GM23338 (cell line): ENCODE data around the gene FLVCR1. TPM values are rescaled to one million over a fixed set of nuclear protein-coding genes. Genes with fewer than 3 reads are reported as not detected.
A peak's percentile ranks its signal among the peaks of the same experiment; 100 is the strongest.

Experiments
- ATAC-seq: fragments of 200-7000 bp; cut with Tn5 transposase; 3 replicates; pipeline ENCODE4 v1.9.1; 2020
- DNase-seq: peaks from one replicate; pipeline ENCODE4 v3.0.0-alpha.2; 2015; ENCODE audit warnings: low spot score
- H2AFZ ChIP-seq: fragments of 200-600 bp; sonication (generic); 2 replicates; pipeline ENCODE4 v1.8.0; 2016; ENCODE audit warnings: antibody characterized with exemption, mild to moderate bottlenecking, moderate library complexity
- H3F3A ChIP-seq: fragments of 200-600 bp; sonication (generic); replicated peaks from 2 replicates; pipeline ENCODE4 v1.8.0; 2017; ENCODE audit warnings: antibody characterized with exemption, mixed run types, low read depth
- H3K27ac ChIP-seq: fragments of 200-600 bp; sonication (generic); 2 replicates; pipeline ENCODE4 v1.6.1; 2016; ENCODE audit warnings: low read depth
- H3K27me3 ChIP-seq: fragments of 200-600 bp; sonication (generic); 2 replicates; pipeline ENCODE4 v1.8.0; 2016; ENCODE audit warnings: mild to moderate bottlenecking, mixed run types, moderate library complexity; ENCODE audit not compliant: insufficient read depth
- H3K36me3 ChIP-seq: fragments of 200-600 bp; sonication (generic); 2 replicates; pipeline ENCODE4 v1.8.0; 2016; ENCODE audit warnings: mild to moderate bottlenecking; ENCODE audit not compliant: insufficient read depth
- H3K4me1 ChIP-seq: fragments of 200-600 bp; sonication (generic); 2 replicates; pipeline ENCODE4 v1.8.0; 2016; ENCODE audit warnings: mild to moderate bottlenecking, moderate library complexity; ENCODE audit not compliant: insufficient read depth
- H3K4me2 ChIP-seq: fragments of 200-600 bp; sonication (generic); 2 replicates; pipeline ENCODE4 v1.7.1; 2017; ENCODE audit warnings: mixed run types
- H3K4me3 ChIP-seq: fragments of 200-600 bp; sonication (generic); 2 replicates; pipeline ENCODE4 v1.6.1; 2016; ENCODE audit warnings: mixed run types
- H3K79me2 ChIP-seq: fragments of 200-600 bp; sonication (generic); replicated peaks from 2 replicates; pipeline ENCODE4 v1.8.0; 2017; ENCODE audit warnings: mild to moderate bottlenecking; ENCODE audit not compliant: insufficient read depth
- H3K9me2 ChIP-seq: fragments of 200-600 bp; sonication (generic); 2 replicates; pipeline ENCODE4 v1.8.0; 2017; ENCODE audit not compliant: insufficient read depth
- H4K20me1 ChIP-seq: fragments of 200-600 bp; sonication (generic); replicated peaks from 2 replicates; pipeline ENCODE4 v1.8.0; 2017; ENCODE audit warnings: mild to moderate bottlenecking; ENCODE audit not compliant: insufficient read depth
- H3K27ac Mint-ChIP-seq: 2 replicates; pipeline ENCODE4 v1.8.0; 2020; ENCODE audit warnings: inconsistent platforms, mild to moderate bottlenecking, moderate library complexity, mixed read lengths
- H3K27me3 Mint-ChIP-seq: 3 replicates; pipeline ENCODE4 v1.8.0; 2022; ENCODE audit warnings: low read depth, mild to moderate bottlenecking, moderate library complexity, mixed read lengths, inconsistent platforms; ENCODE audit not compliant: insufficient read depth, poor library complexity
- H3K36me3 Mint-ChIP-seq: 3 replicates; pipeline ENCODE4 v1.8.0; 2021; ENCODE audit warnings: low read depth, mild to moderate bottlenecking, inconsistent platforms, moderate library complexity, mixed read lengths
- H3K4me1 Mint-ChIP-seq: 3 replicates; pipeline ENCODE4 v1.8.0; 2020; ENCODE audit warnings: mild to moderate bottlenecking, inconsistent platforms, mixed read lengths
- H3K4me3 Mint-ChIP-seq: 3 replicates; pipeline ENCODE4 v1.8.0; 2021; ENCODE audit warnings: moderate library complexity, mild to moderate bottlenecking, inconsistent platforms, mixed read lengths
- H3K9me3 Mint-ChIP-seq: 3 replicates; pipeline ENCODE4 v1.8.0; 2020; ENCODE audit warnings: moderate library complexity, mild to moderate bottlenecking, inconsistent platforms, mixed read lengths
- CREB1 ChIP-seq: fragments of 250-450 bp; sonication (Bioruptor Pico); IDR thresholded peaks from 2 replicates; pipeline ENCODE4 v1.5.0; 2020; ENCODE audit warnings: low read depth, mild to moderate bottlenecking, moderate library complexity
- CTCF ChIP-seq, 2 experiments: fragments of 200-600 bp in 1 of 2; sonication (generic) in 1 of 2; conservative IDR thresholded peaks; 2 replicates each; pipeline versions ENCODE4 v1.5.1 to v1.6.1; 2016 to 2017; ENCODE audit warnings: antibody characterized with exemption in 2 of 2, low read depth in 2 of 2, mild to moderate bottlenecking in 2 of 2, moderate library complexity in 1 of 2
- EZH2 ChIP-seq: fragments of 200-600 bp; sonication (generic); IDR thresholded peaks from one replicate; pipeline ENCODE4 v1.8.0; 2017; ENCODE audit warnings: antibody characterized with exemption, mild to moderate bottlenecking, low read depth; ENCODE audit not compliant: unreplicated experiment
- EZH2phosphoT487 ChIP-seq: fragments of 200-600 bp; sonication (generic); IDR thresholded peaks from one replicate; pipeline ENCODE4 v1.8.1; 2018; ENCODE audit warnings: antibody characterized with exemption; ENCODE audit not compliant: unreplicated experiment
- JUNB ChIP-seq: IDR thresholded peaks from one replicate; pipeline ENCODE4 v1.6.1; 2016; ENCODE audit warnings: antibody characterized with exemption; ENCODE audit not compliant: unreplicated experiment
- NANOG ChIP-seq: IDR thresholded peaks from 2 replicates; pipeline ENCODE4 v1.6.1; 2016; ENCODE audit warnings: antibody characterized with exemption, borderline replicate concordance
- POLR2AphosphoS5 ChIP-seq: IDR thresholded peaks from 2 replicates; pipeline ENCODE4 v1.6.1; 2016; ENCODE audit warnings: antibody characterized with exemption, low read depth
- STAT1 ChIP-seq: IDR thresholded peaks from one replicate; pipeline ENCODE4 v1.6.1; 2016; ENCODE audit warnings: antibody characterized with exemption; ENCODE audit not compliant: unreplicated experiment
- ZNF114 ChIP-seq: fragments of 250-450 bp; sonication (Bioruptor Pico); IDR thresholded peaks from 2 replicates; pipeline ENCODE4 v1.5.0; 2020; ENCODE audit warnings: mild to moderate bottlenecking, moderate library complexity
- ZNF331 ChIP-seq: fragments of 250-450 bp; sonication (Bioruptor Pico); IDR thresholded peaks from 2 replicates; pipeline ENCODE4 v1.5.0; 2020; ENCODE audit warnings: low read depth, mild to moderate bottlenecking, moderate library complexity
- polyA plus RNA-seq: library from polyadenylated mRNA; unstranded; fragments of >200 nt; fragmentation: Nextera tagmentation; extraction: Ambion mirVana; gene quantifications from 2 replicates; pipeline ENCODE4 v1.2.1, GENCODE V29; 2016
- total RNA-seq: library from RNA; depleted of rRNA; stranded (reverse); fragments of >200 nt; shearing (Covaris generic); gene quantifications from 2 replicates; pipeline ENCODE4 v1.2.3, GENCODE V29; 2014
- TF ChIP-seq, protein P1 (sequence below): IDR thresholded peaks from 2 replicates; pipeline ENCODE4 v1.6.1; 2016; ENCODE audit warnings: antibody characterized with exemption
- TF ChIP-seq, protein P2 (sequence below): IDR thresholded peaks from one replicate; pipeline ENCODE4 v1.6.1; 2018; ENCODE audit warnings: antibody characterized with exemption; ENCODE audit not compliant: unreplicated experiment

FLVCR1 gene
- total and polyA plus RNA-seq, 2 experiments from 2014 or later: 60.5 to 93.5 TPM

- Mint-ChIP-seq H3K9me3 (peaks cover 14% of the 10 kb centered on the region; the same call in 2 of the 3 replicates), H3K36me3 (peaks cover 18% of the 10 kb centered on the region; the same call in 2 of the 3 replicates), H3K4me1 (peaks cover 15% of the 10 kb centered on the region), H3K4me3 (no peak overlapping the region), H3K27ac (no peak overlapping the region), H3K27me3 (peaks cover 23% of the 10 kb centered on the region)
- 0 out of 2 replicates have a peak, but pooled peaks cover 3% of the 10 kb centered on the region for H3K9me2 ChIP-seq
- no peak overlapping the region for H3K27ac ChIP-seq
- no peak overlapping the region for H2AFZ ChIP-seq
- no peaks in the 10 kb centered on the region for H3F3A ChIP-seq
- H4K20me1 ChIP-seq: no peaks in the 10 kb centered on the region
- H3K27me3 ChIP-seq: no peaks in the 10 kb centered on the region
- H3K4me3 ChIP-seq: no peak overlapping the region
- no peak for DNase-seq
- H3K36me3 ChIP-seq: no peaks in the 10 kb centered on the region; the same call in 1 of the 2 replicates
- H3K4me2 ChIP-seq: peak overlapping the region; percentile 4; the same call in 1 of the 2 replicates
- peaks cover 3% of the 10 kb centered on the region for H3K79me2 ChIP-seq
- no peak for ATAC-seq
- TF ChIP-seq ZNF114 (CRISPR knock-in tag) (no peak), ZNF331 (no peak)
- peaks cover 16% of the 10 kb centered on the region for H3K4me1 ChIP-seq
Observed at GRCh38 chr1:212945463-212946160, 87.5 kb downstream of the FLVCR1 start.

DNA sequence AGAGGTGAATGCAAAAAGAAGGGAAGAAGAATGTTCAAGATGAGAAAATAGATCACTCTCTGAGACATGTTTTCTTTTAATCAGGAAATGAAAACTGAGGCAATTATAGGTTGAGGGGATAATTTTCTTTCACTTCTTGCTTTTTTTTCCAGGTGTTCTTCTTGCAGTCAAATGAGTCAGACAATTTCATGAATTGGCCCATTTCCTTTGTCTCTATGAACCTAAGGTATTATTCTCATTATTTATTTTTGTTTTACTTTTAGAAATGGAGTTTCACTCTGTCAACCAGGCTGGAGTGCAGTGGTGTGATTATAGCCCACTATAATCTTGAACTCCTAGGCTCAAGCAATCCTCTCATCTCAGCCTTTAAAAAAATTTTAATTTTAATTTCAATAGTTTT, 88.8 kb downstream of the FLVCR1 start:
- Histone ChIP-seq H3K36me3 (peaks cover 1% of the 10 kb centered on the region), H3K27ac (no peak overlapping the region), H3K4me1 (peaks cover 16% of the 10 kb centered on the region), H3K9me2 (0 out of 2 replicates have a peak, but pooled peaks cover 3% of the 10 kb centered on the region), H4K20me1 (peaks cover 4% of the 10 kb centered on the region), H3K27me3 (no peaks in the 10 kb centered on the region), H3K4me3 (no peak overlapping the region), H3K79me2 (peaks cover 15% of the 10 kb centered on the region), H2AFZ (peak overlapping the region; percentile 12; the same call in 1 of the 2 replicates), H3K4me2 (peak overlapping the region; percentile 4; the same call in 1 of the 2 replicates), H3F3A (no peaks in the 10 kb centered on the region)
- Mint-ChIP-seq H3K36me3 (peaks cover 23% of the 10 kb centered on the region), H3K4me3 (no peak overlapping the region), H3K27ac (no peak overlapping the region), H3K4me1 (peaks cover 16% of the 10 kb centered on the region), H3K9me3 (peaks cover 14% of the 10 kb centered on the region; the same call in 2 of the 3 replicates), H3K27me3 (peaks cover 23% of the 10 kb centered on the region)
- ATAC-seq (no peak), DNase-seq (no peak)
- TF ChIP-seq ZNF114 (CRISPR knock-in tag): no peak
- TF ChIP-seq POLR2AphosphoS5: no peak
- TF ChIP-seq CTCF (conservative IDR thresholded peaks at IDR 0.05; ENCODE audit: low read depth in 2 of 2): no peak
- TF ChIP-seq CREB1 (CRISPR knock-in tag): no peak
- TF ChIP-seq, protein P1, sequence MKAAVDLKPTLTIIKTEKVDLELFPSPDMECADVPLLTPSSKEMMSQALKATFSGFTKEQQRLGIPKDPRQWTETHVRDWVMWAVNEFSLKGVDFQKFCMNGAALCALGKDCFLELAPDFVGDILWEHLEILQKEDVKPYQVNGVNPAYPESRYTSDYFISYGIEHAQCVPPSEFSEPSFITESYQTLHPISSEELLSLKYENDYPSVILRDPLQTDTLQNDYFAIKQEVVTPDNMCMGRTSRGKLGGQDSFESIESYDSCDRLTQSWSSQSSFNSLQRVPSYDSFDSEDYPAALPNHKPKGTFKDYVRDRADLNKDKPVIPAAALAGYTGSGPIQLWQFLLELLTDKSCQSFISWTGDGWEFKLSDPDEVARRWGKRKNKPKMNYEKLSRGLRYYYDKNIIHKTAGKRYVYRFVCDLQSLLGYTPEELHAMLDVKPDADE: no peak
- no peak for TF ChIP-seq EZH2
- no peak for TF ChIP-seq NANOG
- no peak for TF ChIP-seq JUNB
- no peak for TF ChIP-seq STAT1
- no peak for TF ChIP-seq EZH2phosphoT487
- TF ChIP-seq, protein P2, sequence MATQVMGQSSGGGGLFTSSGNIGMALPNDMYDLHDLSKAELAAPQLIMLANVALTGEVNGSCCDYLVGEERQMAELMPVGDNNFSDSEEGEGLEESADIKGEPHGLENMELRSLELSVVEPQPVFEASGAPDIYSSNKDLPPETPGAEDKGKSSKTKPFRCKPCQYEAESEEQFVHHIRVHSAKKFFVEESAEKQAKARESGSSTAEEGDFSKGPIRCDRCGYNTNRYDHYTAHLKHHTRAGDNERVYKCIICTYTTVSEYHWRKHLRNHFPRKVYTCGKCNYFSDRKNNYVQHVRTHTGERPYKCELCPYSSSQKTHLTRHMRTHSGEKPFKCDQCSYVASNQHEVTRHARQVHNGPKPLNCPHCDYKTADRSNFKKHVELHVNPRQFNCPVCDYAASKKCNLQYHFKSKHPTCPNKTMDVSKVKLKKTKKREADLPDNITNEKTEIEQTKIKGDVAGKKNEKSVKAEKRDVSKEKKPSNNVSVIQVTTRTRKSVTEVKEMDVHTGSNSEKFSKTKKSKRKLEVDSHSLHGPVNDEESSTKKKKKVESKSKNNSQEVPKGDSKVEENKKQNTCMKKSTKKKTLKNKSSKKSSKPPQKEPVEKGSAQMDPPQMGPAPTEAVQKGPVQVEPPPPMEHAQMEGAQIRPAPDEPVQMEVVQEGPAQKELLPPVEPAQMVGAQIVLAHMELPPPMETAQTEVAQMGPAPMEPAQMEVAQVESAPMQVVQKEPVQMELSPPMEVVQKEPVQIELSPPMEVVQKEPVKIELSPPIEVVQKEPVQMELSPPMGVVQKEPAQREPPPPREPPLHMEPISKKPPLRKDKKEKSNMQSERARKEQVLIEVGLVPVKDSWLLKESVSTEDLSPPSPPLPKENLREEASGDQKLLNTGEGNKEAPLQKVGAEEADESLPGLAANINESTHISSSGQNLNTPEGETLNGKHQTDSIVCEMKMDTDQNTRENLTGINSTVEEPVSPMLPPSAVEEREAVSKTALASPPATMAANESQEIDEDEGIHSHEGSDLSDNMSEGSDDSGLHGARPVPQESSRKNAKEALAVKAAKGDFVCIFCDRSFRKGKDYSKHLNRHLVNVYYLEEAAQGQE: no peak
